Measurements from ENCODE around the gene PCBP2.

GRCh38 chr12:53486736-53487487 is 35.0 kb downstream of the PCBP2 start:
- TF ChIP-seq CTCF (conservative IDR thresholded peaks at IDR 0.05), result no peak
- TF ChIP-seq ZFX (IDR thresholded peaks at IDR 0.05), result no peak
